GM23338 (cell line): ENCODE results near the gene EPHA6. TPM values are rescaled to one million over a fixed set of nuclear protein-coding genes. Genes with fewer than 3 reads are reported as not detected.

ENCODE experiments used
- ATAC-seq: fragments of 200-7000 bp; cut with Tn5 transposase; 3 replicates; pipeline ENCODE4 v1.9.1; 2020
- DNase-seq: peaks from one replicate; pipeline ENCODE4 v3.0.0-alpha.2; 2015; ENCODE audit warnings: low spot score
- H2AFZ ChIP-seq: fragments of 200-600 bp; sonication (generic); 2 replicates; pipeline ENCODE4 v1.8.0; 2016; ENCODE audit warnings: antibody characterized with exemption, mild to moderate bottlenecking, moderate library complexity
- H3F3A ChIP-seq: fragments of 200-600 bp; sonication (generic); replicated peaks from 2 replicates; pipeline ENCODE4 v1.8.0; 2017; ENCODE audit warnings: antibody characterized with exemption, mixed run types, low read depth
- H3K27ac ChIP-seq: fragments of 200-600 bp; sonication (generic); 2 replicates; pipeline ENCODE4 v1.6.1; 2016; ENCODE audit warnings: low read depth
- H3K27me3 ChIP-seq: fragments of 200-600 bp; sonication (generic); 2 replicates; pipeline ENCODE4 v1.8.0; 2016; ENCODE audit warnings: mild to moderate bottlenecking, mixed run types, moderate library complexity; ENCODE audit not compliant: insufficient read depth
- H3K36me3 ChIP-seq: fragments of 200-600 bp; sonication (generic); 2 replicates; pipeline ENCODE4 v1.8.0; 2016; ENCODE audit warnings: mild to moderate bottlenecking; ENCODE audit not compliant: insufficient read depth
- H3K4me1 ChIP-seq: fragments of 200-600 bp; sonication (generic); 2 replicates; pipeline ENCODE4 v1.8.0; 2016; ENCODE audit warnings: mild to moderate bottlenecking, moderate library complexity; ENCODE audit not compliant: insufficient read depth
- H3K4me2 ChIP-seq: fragments of 200-600 bp; sonication (generic); 2 replicates; pipeline ENCODE4 v1.7.1; 2017; ENCODE audit warnings: mixed run types
- H3K4me3 ChIP-seq: fragments of 200-600 bp; sonication (generic); 2 replicates; pipeline ENCODE4 v1.6.1; 2016; ENCODE audit warnings: mixed run types
- H3K79me2 ChIP-seq: fragments of 200-600 bp; sonication (generic); replicated peaks from 2 replicates; pipeline ENCODE4 v1.8.0; 2017; ENCODE audit warnings: mild to moderate bottlenecking; ENCODE audit not compliant: insufficient read depth
- H3K9me2 ChIP-seq: fragments of 200-600 bp; sonication (generic); 2 replicates; pipeline ENCODE4 v1.8.0; 2017; ENCODE audit not compliant: insufficient read depth
- H4K20me1 ChIP-seq: fragments of 200-600 bp; sonication (generic); replicated peaks from 2 replicates; pipeline ENCODE4 v1.8.0; 2017; ENCODE audit warnings: mild to moderate bottlenecking; ENCODE audit not compliant: insufficient read depth
- H3K27ac Mint-ChIP-seq: 2 replicates; pipeline ENCODE4 v1.8.0; 2020; ENCODE audit warnings: inconsistent platforms, mild to moderate bottlenecking, moderate library complexity, mixed read lengths
- H3K27me3 Mint-ChIP-seq: 3 replicates; pipeline ENCODE4 v1.8.0; 2022; ENCODE audit warnings: low read depth, mild to moderate bottlenecking, moderate library complexity, mixed read lengths, inconsistent platforms; ENCODE audit not compliant: insufficient read depth, poor library complexity
- H3K36me3 Mint-ChIP-seq: 3 replicates; pipeline ENCODE4 v1.8.0; 2021; ENCODE audit warnings: low read depth, mild to moderate bottlenecking, inconsistent platforms, moderate library complexity, mixed read lengths
- H3K4me1 Mint-ChIP-seq: 3 replicates; pipeline ENCODE4 v1.8.0; 2020; ENCODE audit warnings: mild to moderate bottlenecking, inconsistent platforms, mixed read lengths
- H3K4me3 Mint-ChIP-seq: 3 replicates; pipeline ENCODE4 v1.8.0; 2021; ENCODE audit warnings: moderate library complexity, mild to moderate bottlenecking, inconsistent platforms, mixed read lengths
- H3K9me3 Mint-ChIP-seq: 3 replicates; pipeline ENCODE4 v1.8.0; 2020; ENCODE audit warnings: moderate library complexity, mild to moderate bottlenecking, inconsistent platforms, mixed read lengths
- CREB1 ChIP-seq: fragments of 250-450 bp; sonication (Bioruptor Pico); IDR thresholded peaks from 2 replicates; pipeline ENCODE4 v1.5.0; 2020; ENCODE audit warnings: low read depth, mild to moderate bottlenecking, moderate library complexity
- EZH2 ChIP-seq: fragments of 200-600 bp; sonication (generic); IDR thresholded peaks from one replicate; pipeline ENCODE4 v1.8.0; 2017; ENCODE audit warnings: antibody characterized with exemption, mild to moderate bottlenecking, low read depth; ENCODE audit not compliant: unreplicated experiment
- EZH2phosphoT487 ChIP-seq: fragments of 200-600 bp; sonication (generic); IDR thresholded peaks from one replicate; pipeline ENCODE4 v1.8.1; 2018; ENCODE audit warnings: antibody characterized with exemption; ENCODE audit not compliant: unreplicated experiment
- NANOG ChIP-seq: IDR thresholded peaks from 2 replicates; pipeline ENCODE4 v1.6.1; 2016; ENCODE audit warnings: antibody characterized with exemption, borderline replicate concordance
- POLR2AphosphoS5 ChIP-seq: IDR thresholded peaks from 2 replicates; pipeline ENCODE4 v1.6.1; 2016; ENCODE audit warnings: antibody characterized with exemption, low read depth
- REST ChIP-seq: IDR thresholded peaks from one replicate; pipeline ENCODE4 v1.6.1; 2018; ENCODE audit warnings: antibody characterized with exemption; ENCODE audit not compliant: unreplicated experiment
- STAT1 ChIP-seq: IDR thresholded peaks from one replicate; pipeline ENCODE4 v1.6.1; 2016; ENCODE audit warnings: antibody characterized with exemption; ENCODE audit not compliant: unreplicated experiment
- ZNF331 ChIP-seq: fragments of 250-450 bp; sonication (Bioruptor Pico); IDR thresholded peaks from 2 replicates; pipeline ENCODE4 v1.5.0; 2020; ENCODE audit warnings: low read depth, mild to moderate bottlenecking, moderate library complexity
- polyA plus RNA-seq: library from polyadenylated mRNA; unstranded; fragments of >200 nt; fragmentation: Nextera tagmentation; extraction: Ambion mirVana; gene quantifications from 2 replicates; pipeline ENCODE4 v1.2.1, GENCODE V29; 2016
- total RNA-seq: library from RNA; depleted of rRNA; stranded (reverse); fragments of >200 nt; shearing (Covaris generic); gene quantifications from 2 replicates; pipeline ENCODE4 v1.2.3, GENCODE V29; 2014
- TF ChIP-seq, protein P1 (sequence below): IDR thresholded peaks from 2 replicates; pipeline ENCODE4 v1.6.1; 2016; ENCODE audit warnings: antibody characterized with exemption
- TF ChIP-seq, protein P2 (sequence below), 2 experiments: fragments of 200-600 bp in 1 of 2; sonication (generic) in 1 of 2; conservative IDR thresholded peaks; 2 replicates each; pipeline versions ENCODE4 v1.5.1 to v1.6.1; 2016 to 2017; ENCODE audit warnings: antibody characterized with exemption in 2 of 2, low read depth in 2 of 2, mild to moderate bottlenecking in 2 of 2, moderate library complexity in 1 of 2

Gene EPHA6
- total and polyA plus RNA-seq, 2 experiments from 2014 or later: 0.37 to 2.6 TPM

DNA sequence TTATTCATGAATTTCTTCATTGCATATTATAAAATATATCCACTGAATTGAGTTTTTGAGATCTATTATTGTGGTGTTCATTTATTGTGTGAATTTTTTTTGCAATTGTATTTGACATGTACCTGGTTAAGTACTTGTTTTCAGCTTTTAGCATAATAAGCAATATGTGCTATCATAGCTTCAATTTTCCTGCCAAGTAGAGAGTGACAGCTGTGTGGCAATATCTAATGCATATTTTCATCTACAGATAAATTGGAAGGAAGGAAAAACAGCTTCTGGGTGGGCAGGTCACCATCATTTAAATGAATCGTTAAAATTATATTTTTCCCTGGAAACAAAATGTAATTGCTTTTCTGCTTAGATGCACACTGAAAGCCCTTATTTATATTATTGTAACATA, 296.9 kb downstream of the EPHA6 start:
- peaks cover 23% of the 10 kb centered on the region for H3K4me1 ChIP-seq

DNA sequence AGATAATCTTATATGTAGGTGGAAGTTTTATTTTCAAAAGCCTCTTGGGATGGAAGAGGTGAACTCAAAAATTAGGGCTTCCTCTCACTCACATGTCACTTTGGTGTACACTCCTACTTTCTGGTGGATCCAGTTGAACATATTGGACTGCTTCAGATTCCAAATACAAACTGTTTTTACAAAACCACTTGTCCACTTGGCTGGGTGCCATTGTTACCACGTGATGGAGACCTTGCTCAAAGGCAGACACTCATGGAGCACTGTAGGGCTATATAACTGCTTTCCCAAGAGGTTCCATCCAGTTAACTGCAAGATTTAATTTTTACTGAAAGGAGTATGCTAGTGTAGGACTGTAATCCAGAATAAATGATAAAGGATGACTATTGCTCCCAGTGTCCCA, 307.0 kb downstream of the EPHA6 start:
- Histone ChIP-seq H3K79me2 (no peaks in the 10 kb centered on the region), H3K4me3 (no peak overlapping the region), H3K27ac (no peak overlapping the region), H3K36me3 (no peaks in the 10 kb centered on the region), H3K27me3 (no peaks in the 10 kb centered on the region), H3K4me1 (peaks cover 28% of the 10 kb centered on the region), H3F3A (no peaks in the 10 kb centered on the region), H3K9me2 (no peaks in the 10 kb centered on the region), H2AFZ (no peak overlapping the region), H4K20me1 (no peaks in the 10 kb centered on the region), H3K4me2 (no peak overlapping the region)
- ATAC-seq (no peak), DNase-seq (no peak)
- Mint-ChIP-seq H3K9me3 (no peaks in the 10 kb centered on the region), H3K4me3 (no peak overlapping the region), H3K36me3 (no peaks in the 10 kb centered on the region), H3K4me1 (peaks cover 27% of the 10 kb centered on the region), H3K27me3 (no peaks in the 10 kb centered on the region), H3K27ac (no peak overlapping the region)
- no peak for TF ChIP-seq EZH2
- TF ChIP-seq POLR2AphosphoS5: no peak
- no peak for TF ChIP-seq NANOG
- TF ChIP-seq, protein P1, sequence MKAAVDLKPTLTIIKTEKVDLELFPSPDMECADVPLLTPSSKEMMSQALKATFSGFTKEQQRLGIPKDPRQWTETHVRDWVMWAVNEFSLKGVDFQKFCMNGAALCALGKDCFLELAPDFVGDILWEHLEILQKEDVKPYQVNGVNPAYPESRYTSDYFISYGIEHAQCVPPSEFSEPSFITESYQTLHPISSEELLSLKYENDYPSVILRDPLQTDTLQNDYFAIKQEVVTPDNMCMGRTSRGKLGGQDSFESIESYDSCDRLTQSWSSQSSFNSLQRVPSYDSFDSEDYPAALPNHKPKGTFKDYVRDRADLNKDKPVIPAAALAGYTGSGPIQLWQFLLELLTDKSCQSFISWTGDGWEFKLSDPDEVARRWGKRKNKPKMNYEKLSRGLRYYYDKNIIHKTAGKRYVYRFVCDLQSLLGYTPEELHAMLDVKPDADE: no peak
- TF ChIP-seq CREB1 (CRISPR knock-in tag): no peak
- TF ChIP-seq, protein P2, sequence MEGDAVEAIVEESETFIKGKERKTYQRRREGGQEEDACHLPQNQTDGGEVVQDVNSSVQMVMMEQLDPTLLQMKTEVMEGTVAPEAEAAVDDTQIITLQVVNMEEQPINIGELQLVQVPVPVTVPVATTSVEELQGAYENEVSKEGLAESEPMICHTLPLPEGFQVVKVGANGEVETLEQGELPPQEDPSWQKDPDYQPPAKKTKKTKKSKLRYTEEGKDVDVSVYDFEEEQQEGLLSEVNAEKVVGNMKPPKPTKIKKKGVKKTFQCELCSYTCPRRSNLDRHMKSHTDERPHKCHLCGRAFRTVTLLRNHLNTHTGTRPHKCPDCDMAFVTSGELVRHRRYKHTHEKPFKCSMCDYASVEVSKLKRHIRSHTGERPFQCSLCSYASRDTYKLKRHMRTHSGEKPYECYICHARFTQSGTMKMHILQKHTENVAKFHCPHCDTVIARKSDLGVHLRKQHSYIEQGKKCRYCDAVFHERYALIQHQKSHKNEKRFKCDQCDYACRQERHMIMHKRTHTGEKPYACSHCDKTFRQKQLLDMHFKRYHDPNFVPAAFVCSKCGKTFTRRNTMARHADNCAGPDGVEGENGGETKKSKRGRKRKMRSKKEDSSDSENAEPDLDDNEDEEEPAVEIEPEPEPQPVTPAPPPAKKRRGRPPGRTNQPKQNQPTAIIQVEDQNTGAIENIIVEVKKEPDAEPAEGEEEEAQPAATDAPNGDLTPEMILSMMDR (conservative IDR thresholded peaks at IDR 0.05; ENCODE audit: low read depth in 2 of 2): no peak
- no peak for TF ChIP-seq EZH2phosphoT487
- no peak for TF ChIP-seq STAT1

More for the DNA sequence above, 296.9 kb downstream of the EPHA6 start:
- Histone ChIP-seq H3K36me3 (no peaks in the 10 kb centered on the region), H3K9me2 (no peaks in the 10 kb centered on the region), H3K4me2 (no peak overlapping the region), H3K27me3 (no peaks in the 10 kb centered on the region), H3F3A (no peaks in the 10 kb centered on the region), H4K20me1 (no peaks in the 10 kb centered on the region), H2AFZ (no peak overlapping the region), H3K27ac (no peak overlapping the region), H3K79me2 (no peaks in the 10 kb centered on the region), H3K4me3 (no peak overlapping the region)
- no peaks in the 10 kb centered on the region for H3K9me3 Mint-ChIP-seq
- DNase-seq: no peak
- H3K4me1 Mint-ChIP-seq: peaks cover 23% of the 10 kb centered on the region
- no peak overlapping the region for H3K27ac Mint-ChIP-seq
- H3K27me3 Mint-ChIP-seq: peaks cover 4% of the 10 kb centered on the region
- no peak for ATAC-seq
- no peaks in the 10 kb centered on the region for H3K36me3 Mint-ChIP-seq
- no peak overlapping the region for H3K4me3 Mint-ChIP-seq
- TF ChIP-seq ZNF331 (CRISPR knock-in tag) (no peak), STAT1 (no peak), CREB1 (CRISPR knock-in tag) (no peak), EZH2phosphoT487 (no peak), REST (no peak)
- TF ChIP-seq, protein P2 (conservative IDR thresholded peaks at IDR 0.05; ENCODE audit: low read depth in 2 of 2): no peak
